HuH-7 (cell line): Measurements from ENCODE around the gene SGPL1.

Experiments used
- DNase-seq: peaks from one replicate; pipeline ENCODE4 v3.0.0; 2011; ENCODE audit warnings: low spot score

SGPL1 gene

GRCh38 chr10:70780772-70781171, 35.0 kb upstream of the SGPL1 start:
- DNase-seq, result no peak

DNA sequence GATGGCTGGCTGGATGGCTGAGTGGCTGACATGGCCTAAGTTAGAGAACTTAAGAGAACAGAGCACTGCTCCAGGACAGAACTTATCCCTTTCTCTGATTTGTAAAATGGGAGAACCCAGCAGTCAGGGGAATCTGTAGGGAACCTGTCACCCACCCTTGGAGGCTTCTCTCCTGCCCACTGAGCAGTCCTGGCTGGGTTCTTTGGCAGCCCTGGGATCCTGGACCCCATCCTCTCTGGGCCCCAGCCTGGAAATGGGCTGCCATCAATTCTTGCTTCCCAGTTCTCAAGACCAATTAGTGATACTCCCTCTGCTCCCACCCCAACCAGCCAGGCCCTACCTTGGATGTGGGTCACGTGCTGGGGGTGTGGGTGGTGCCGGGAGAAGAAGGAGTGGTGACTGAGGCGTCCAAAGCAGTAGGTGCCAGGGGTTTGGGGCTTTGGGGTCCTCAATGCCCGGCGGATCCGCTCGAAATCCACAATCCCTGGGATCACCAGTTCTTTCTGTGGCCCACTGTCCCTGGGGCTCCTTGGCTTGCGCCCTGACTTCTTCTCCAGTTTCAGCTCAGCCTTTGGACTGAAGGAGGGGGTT, 34.2 kb upstream of the SGPL1 start:
- DNase-seq, result no peak

- no peak for DNase-seq
Measured at GRCh38 chr10:70782086-70782745, 33.5 kb upstream of the SGPL1 start.

DNA sequence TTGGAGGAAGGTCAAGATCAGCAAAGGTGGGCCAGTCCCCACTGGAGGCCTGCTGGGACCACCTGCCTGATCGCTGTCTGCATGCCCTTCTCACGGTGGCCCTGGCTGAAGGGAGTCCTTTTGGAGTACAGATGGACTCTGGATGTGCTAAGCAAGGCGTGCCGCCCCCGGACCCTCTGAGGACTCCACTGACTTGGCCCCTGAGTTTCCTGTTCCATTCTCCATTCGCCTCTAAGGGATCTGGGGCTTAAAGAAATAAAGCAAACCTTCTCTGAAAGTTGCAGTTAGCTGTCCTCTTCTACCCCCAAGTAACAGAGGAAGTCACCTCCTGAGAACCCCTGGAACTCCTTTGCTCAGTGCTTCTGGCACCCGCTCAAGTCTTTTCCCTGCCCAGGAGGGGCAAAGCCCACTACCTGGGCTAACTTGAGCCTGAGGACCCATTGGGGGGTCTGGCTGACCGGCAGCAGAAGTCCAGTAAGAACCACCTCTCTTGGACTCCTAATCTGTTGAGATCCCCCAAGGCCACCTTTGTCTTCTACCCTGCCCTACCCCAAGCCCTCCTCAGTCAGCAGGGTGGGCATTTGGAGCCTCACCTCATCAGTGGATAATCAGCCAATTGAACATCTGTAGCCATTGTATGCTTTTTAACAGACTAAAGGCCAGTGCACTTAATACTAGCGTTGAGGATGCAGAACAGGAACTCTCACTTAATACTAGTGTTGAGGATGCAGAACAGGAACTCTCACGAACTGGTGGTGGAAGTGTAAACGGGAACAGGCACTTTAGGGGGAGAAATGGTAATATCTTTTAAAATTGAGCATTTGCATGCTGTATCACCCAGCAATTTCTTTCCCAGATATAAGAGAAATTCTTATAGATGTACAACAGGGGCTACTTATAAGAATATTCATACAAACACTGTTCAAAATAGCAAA, 32.7 kb upstream of the SGPL1 start:
- DNase-seq, result no peak

GRCh38 chr10:70784016-70784415, 31.7 kb upstream of the SGPL1 start:
- DNase-seq, result no peak

GRCh38 chr10:70784471-70784870, 31.3 kb upstream of the SGPL1 start:
- no peak for DNase-seq

GRCh38 chr10:70785190-70785589, 30.6 kb upstream of the SGPL1 start, which contains the start of gene TBATA:
Gene TBATA, minus strand, starts transcription at chr10:70785377. Its CDS starts 1,998 bp downstream, at chr10:70783379.
- no peak for DNase-seq

- DNase-seq, result no peak
Measured at GRCh38 chr10:70786799-70787415, 28.8 kb upstream of the SGPL1 start.

GRCh38 chr10:70791386-70792039, 24.2 kb upstream of the SGPL1 start:
- no peak for DNase-seq

- DNase-seq, result no peak
Measured at GRCh38 chr10:70795613-70796012, 20.1 kb upstream of the SGPL1 start.

DNA sequence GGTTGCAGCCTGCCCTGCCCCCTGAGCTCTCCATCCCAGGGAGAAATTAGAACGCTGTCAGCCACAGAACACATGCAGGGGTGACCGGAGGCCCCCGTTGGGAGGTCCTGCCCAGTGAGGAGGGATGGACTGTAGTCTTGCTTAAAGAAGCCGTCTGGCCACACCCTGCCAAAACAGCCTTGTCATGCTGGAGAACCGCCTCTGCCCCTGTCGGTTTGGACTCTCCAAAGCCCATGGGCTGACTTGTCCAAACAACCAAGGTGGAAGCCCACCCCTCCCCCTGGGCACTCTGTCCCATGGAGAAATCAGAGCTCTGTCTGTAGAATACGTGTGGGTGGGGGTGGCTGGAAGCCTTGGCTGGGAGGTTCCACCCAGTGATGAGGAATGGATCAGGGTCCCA, 17.9 kb upstream of the SGPL1 start:
- no peak for DNase-seq

- no peak for DNase-seq
Measured at GRCh38 chr10:70799124-70799523, 16.6 kb upstream of the SGPL1 start.

DNA sequence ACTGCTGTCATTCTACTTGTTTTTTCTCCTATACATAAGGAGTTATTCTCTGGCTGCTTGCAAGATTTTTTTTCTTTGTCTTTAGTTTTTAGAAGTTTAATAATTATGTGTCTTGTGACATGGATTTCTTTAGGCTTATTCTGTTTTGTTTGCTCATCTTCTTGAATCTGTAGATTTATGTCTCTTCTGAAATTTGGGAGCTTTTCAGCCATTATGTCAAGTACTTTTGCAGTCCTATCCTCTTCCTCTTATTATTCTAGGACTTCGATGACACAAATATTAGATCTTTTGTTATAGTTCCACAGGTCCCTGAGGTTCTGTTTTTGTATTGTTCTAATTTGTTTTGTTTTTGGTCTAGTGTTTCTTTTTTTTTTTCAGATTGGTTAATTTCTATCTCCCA, 13.9 kb upstream of the SGPL1 start:
- no peak for DNase-seq

DNA sequence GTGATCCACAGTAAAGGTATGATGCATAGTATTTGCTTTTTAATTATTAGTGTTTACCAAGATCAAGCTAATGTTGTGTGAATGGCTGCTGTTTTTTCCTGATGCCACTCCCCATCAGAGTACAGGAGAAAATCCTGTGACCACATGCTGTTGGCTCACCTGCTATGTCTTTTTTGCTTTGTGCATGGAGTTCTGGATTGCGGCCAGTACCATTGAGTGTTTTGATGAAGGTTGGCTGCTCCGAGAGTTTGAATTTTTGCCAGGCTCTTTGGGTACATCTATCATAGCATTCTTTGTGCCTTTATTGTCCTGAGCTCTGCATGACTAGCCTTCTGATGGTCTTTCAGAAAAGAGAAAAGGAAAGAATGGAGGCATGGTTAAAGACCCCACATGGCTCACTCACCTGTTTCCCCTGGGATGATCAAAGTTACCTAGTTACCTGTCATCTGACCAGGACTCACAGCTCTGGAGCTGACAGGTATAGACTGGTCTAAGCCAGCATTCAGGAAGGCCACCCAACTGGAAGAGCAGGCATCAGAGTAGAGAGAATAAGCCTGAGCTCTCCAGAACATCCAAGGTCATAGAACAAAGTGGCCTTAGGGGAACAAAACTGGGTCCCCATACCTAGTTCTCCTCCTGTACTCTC, 11.8 kb upstream of the SGPL1 start:
- no peak for DNase-seq

GRCh38 chr10:70804421-70804808, 11.3 kb upstream of the SGPL1 start:
- DNase-seq, result no peak

DNA sequence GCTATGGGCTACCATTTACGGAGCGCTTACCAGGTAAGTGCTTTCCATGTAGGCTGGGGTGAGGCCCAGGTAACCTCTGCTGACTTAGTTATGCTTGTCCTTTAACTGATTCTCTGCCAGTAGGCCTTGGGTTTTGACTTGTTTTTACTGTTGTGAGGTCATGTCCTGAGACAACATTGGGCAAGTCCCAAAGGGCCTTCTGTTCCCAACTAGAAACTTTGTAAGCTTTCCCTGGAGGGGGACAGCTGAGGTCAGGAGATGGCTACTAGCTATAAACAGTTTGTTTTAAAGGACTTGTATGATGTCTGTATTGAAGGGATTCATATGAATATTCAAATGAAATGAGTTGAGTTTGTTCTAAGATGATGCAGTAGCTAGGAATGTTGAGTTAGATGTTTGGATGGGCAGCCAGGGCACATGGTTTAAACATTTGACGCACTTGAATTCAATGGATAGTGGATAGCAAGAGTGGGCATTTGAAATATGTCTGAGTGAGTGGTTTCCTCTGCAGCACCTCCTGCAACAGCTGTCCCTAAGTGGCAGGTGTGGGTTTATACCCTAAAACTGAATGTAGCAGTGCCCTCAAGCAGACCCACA, 10.0 kb upstream of the SGPL1 start:
- no peak for DNase-seq

GRCh38 chr10:70806841-70807240, 8.9 kb upstream of the SGPL1 start:
- no peak for DNase-seq

GRCh38 chr10:70807556-70807955, 8.2 kb upstream of the SGPL1 start:
- DNase-seq, result no peak

DNA sequence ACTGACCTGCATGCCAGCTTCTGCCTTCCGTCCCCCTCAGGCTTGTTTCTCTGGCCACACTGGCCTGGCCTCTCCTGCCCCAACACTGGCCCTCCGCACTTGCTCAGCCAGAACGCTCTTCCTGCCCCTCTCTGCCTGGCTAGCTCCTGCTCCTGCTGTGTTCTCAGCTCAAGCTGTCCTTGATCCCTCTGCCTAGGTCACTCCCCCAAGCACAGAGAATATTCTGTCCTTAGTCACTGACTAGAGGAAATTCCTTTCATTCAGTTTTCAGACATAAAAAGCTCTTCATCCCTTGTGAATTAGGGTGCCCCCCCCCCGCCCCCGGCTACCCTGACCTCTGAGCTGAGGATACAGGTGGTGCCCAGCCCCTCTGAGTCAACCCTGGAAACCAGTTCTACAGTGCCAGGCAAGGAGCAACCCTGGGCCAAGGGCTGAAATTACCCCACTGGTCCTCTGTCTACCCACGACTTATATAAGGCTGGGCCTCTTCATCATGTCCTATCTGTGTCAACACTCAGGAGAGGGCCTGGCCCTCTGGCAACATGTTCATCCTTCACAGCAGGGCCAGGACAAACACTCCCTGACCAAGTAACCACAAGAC, 6.6 kb upstream of the SGPL1 start:
- no peak for DNase-seq

- DNase-seq, result no peak
Measured at GRCh38 chr10:70809726-70810125, 6.0 kb upstream of the SGPL1 start.

- no peak for DNase-seq
Measured at GRCh38 chr10:70810967-70811366, 4.8 kb upstream of the SGPL1 start.
